Sigmoid colon (tissue), 3 donors: ENCODE results near the gene SIRT1.

Experiments used
- CTCF ChIP-seq, 4 experiments: fragments of 450-650 bp in 3 of 4; fragments of 200-600 bp in 1 of 4; IDR thresholded peaks; one replicate each; pipeline ENCODE4 v1.5.1; 2016 to 2019; ENCODE audit warnings: antibody characterized with exemption in 4 of 4, mild to moderate bottlenecking in 3 of 4, moderate library complexity in 2 of 4
- POLR2A ChIP-seq, 2 donors: fragments of 450-650 bp; IDR thresholded peaks; one replicate each; pipeline ENCODE4 v1.6.1; 2016; ENCODE audit warnings: antibody characterized with exemption in 2 of 2, mild to moderate bottlenecking in 2 of 2, moderate library complexity in 2 of 2

GRCh38 chr10:67884842-67885670, 600 bp downstream of the SIRT1 start:
- TF ChIP-seq POLR2A (IDR thresholded peaks at IDR 0.05) (peak; percentile 31 to 32), CTCF (IDR thresholded peaks at IDR 0.05) (no peak)
